HUES6 (cell line): Measurements from ENCODE around the gene KMT2B.

Source experiments
- H3K27ac ChIP-seq: 2 replicates; pipeline ENCODE4 v1.7.0; 2013; ENCODE audit warnings: low read depth, mild to moderate bottlenecking, low read length, inconsistent platforms
- H3K27me3 ChIP-seq: 2 replicates; pipeline ENCODE4 v1.6.1; 2013; ENCODE audit warnings: low read length; ENCODE audit not compliant: control insufficient read depth, insufficient read depth
- H3K36me3 ChIP-seq: 2 replicates; pipeline ENCODE4 v1.6.1; 2013; ENCODE audit warnings: low read length; ENCODE audit not compliant: control insufficient read depth, insufficient read depth
- H3K4me1 ChIP-seq: 2 replicates; pipeline ENCODE4 v1.6.1; 2013; ENCODE audit warnings: low read length; ENCODE audit not compliant: control insufficient read depth, insufficient read depth
- H3K4me3 ChIP-seq: 2 replicates; pipeline ENCODE4 v1.5.1; 2013; ENCODE audit warnings: low read depth, low read length
- H3K9ac ChIP-seq: one replicate; pipeline ENCODE4 v1.6.1; 2013; ENCODE audit warnings: mild to moderate bottlenecking, low read length
- H3K9me3 ChIP-seq: 2 replicates; pipeline ENCODE4 v1.6.1; 2013; ENCODE audit warnings: low read depth, low read length; ENCODE audit not compliant: control insufficient read depth, insufficient read depth

KMT2B gene

DNA sequence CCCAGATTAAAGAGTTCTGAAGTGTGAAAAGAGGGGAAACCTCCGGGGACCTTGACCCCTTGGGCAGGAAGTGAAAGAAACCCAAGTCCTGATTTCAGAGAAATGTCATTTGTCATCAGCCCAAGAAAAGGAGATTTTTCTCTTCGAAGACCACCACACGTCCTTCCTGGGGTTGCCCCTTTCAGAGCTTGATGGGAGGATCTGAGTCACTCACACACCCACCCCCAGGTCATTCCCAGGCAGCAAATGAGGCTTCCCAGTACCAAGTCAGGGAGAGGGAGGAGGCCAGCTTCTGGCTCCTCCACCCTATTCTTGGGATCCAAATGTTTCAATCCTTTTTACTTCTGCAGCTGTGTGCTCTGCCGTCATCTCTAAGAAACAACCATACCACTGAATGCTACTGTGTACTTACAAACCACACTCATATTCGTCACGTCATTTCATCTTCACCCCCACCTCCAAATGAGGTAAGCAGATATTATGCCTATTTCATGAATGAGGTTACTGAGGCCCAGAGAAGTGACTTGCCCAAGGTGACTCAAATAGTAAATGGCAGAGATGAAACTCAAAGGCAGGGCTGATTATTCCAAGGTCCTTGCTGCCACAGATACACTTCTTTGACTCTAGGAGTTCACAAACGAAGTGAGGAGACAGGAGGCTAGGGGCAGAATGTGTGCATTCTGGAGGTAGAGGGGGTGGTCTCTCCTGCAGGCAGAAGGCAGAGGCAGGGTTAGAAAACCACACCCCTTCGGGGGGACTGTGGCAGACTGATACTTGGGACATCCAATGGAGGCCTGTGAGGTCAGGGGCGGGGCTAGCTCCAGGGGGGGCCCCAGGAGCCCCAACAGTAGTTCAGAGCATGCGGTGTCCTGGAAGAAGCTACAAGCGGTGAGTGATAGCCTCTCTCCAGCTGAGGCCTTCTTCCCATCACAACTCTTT lies 5.0 kb upstream of the KMT2B start:
- H3K4me1 ChIP-seq, result peaks cover 29% of the 10 kb centered on the region
- H3K9me3 ChIP-seq, result no peaks in the 10 kb centered on the region
- peaks cover 6% of the 10 kb centered on the region; the same call in 1 of the 2 replicates for H3K27me3 ChIP-seq
- H3K9ac ChIP-seq, result no peak overlapping the region
- H3K4me3 ChIP-seq, result no peak overlapping the region
- H3K27ac ChIP-seq, result no peak overlapping the region
- H3K36me3 ChIP-seq, result no peaks in the 10 kb centered on the region

DNA sequence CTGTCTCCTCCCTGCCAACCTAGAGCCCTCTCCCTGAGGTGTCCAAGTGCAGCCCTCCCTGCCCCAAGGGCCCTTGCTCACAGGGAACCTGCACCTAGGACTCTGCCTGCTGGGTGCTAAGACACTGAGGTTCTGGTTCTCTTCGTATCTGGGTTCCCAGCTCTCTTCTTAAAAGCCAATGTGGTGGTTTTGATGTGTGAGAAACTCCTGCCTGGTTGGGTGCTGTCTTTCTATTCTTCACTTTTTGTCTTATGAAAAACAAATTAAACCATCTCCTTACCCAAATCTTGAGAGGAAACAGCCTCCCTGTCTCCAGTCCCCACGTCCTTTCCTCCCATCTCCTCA lies 4.3 kb upstream of the KMT2B start:
- Histone ChIP-seq H3K9ac (no peak overlapping the region), H3K27me3 (peaks cover 6% of the 10 kb centered on the region; the same call in 1 of the 2 replicates), H3K4me1 (peaks cover 29% of the 10 kb centered on the region), H3K9me3 (no peaks in the 10 kb centered on the region), H3K36me3 (no peaks in the 10 kb centered on the region), H3K27ac (no peak overlapping the region), H3K4me3 (no peak overlapping the region)

DNA sequence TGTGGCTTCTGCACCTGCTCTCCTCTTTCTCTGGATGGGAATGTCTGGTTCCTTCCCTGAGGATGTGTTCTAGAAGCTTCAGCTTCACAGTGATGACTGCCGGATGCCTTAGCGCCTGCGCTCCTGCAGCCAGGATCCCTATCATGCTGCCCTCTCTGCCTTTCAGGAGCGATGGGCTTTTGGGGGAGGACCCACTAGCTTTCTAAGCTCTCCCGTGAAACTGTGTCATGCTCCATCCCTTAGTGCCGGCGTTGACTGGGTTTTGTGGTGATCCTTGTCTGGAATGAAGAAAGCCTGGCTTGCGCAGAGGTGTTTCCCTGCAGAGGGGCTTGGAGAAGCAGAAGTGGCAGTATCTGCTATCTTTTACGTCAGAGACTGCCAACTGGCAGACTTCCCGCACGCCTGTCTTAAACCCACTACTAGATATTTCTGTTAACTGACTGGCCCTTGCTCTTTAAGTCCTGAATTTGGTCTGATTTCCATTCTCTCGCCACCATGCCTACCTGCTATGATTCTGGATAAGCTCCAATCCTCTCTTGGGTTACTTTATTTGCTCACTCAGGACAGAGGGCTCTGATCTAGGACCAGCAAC lies 3.8 kb upstream of the KMT2B start:
- Histone ChIP-seq H3K27ac (no peak overlapping the region), H3K9ac (no peak overlapping the region), H3K4me3 (no peak overlapping the region), H3K4me1 (peaks cover 31% of the 10 kb centered on the region), H3K27me3 (peaks cover 6% of the 10 kb centered on the region; the same call in 1 of the 2 replicates), H3K36me3 (no peaks in the 10 kb centered on the region), H3K9me3 (no peaks in the 10 kb centered on the region)

DNA sequence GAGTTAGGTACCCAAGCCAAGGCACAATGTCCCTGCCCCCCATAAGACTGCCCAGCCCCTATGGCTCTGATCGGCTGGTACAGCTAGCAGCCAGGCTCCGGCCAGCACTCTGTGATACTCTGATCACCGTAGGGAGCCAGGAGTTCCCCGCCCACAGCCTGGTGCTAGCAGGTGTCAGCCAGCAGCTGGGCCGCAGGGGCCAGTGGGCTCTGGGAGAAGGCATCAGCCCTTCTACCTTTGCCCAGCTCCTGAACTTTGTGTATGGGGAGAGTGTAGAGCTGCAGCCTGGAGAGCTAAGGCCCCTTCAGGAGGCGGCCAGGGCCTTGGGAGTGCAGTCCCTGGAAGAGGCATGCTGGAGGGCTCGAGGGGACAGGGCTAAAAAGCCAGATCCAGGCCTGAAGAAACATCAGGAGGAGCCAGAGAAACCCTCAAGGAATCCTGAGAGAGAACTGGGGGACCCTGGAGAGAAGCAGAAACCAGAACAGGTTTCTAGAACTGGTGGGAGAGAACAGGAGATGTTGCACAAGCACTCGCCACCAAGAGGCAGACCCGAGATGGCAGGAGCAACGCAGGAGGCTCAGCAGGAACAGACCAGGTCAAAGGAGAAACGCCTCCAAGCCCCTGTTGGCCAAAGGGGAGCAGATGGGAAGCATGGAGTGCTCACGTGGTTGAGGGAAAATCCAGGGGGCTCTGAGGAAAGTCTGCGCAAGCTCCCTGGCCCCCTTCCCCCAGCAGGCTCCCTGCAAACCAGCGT lies 3.0 kb upstream of the KMT2B start:
- H3K4me1 ChIP-seq, result peaks cover 35% of the 10 kb centered on the region
- H3K9ac ChIP-seq, result no peak overlapping the region
- H3K9me3 ChIP-seq, result no peaks in the 10 kb centered on the region
- H3K36me3 ChIP-seq, result peaks cover 4% of the 10 kb centered on the region
- H3K4me3 ChIP-seq, result 0 out of 2 replicates have a peak overlapping the region, but pooled peaks have one; percentile 84
- H3K27ac ChIP-seq, result no peak overlapping the region
- peaks cover 6% of the 10 kb centered on the region; the same call in 1 of the 2 replicates for H3K27me3 ChIP-seq

DNA sequence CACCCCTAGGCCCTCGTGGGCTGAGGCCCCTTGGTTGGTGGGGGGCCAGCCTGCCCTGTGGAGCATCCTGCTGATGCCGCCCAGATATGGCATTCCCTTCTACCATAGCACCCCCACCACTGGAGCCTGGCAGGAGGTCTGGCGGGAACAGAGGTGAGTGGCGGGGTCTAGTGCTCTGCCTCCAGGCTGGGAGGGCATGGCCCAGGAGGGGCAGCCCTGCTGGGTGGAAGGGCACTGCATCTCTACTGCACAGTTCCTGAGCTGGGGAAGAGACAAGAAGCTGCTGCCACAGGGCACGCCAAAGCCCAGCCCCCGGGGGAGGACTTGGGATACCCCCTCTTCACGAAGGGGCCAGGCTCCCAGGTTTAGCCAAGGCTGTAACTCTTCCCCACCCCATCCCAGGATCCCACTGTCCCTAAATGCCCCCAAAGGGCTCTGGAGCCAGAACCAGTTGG lies 2.4 kb upstream of the KMT2B start:
- Histone ChIP-seq H3K4me3 (peak overlapping the region; percentile 84), H3K4me1 (peaks cover 35% of the 10 kb centered on the region), H3K27me3 (peaks cover 6% of the 10 kb centered on the region; the same call in 1 of the 2 replicates), H3K27ac (no peak overlapping the region), H3K36me3 (peaks cover 9% of the 10 kb centered on the region), H3K9ac (peak overlapping the region; percentile 85), H3K9me3 (no peaks in the 10 kb centered on the region)

DNA sequence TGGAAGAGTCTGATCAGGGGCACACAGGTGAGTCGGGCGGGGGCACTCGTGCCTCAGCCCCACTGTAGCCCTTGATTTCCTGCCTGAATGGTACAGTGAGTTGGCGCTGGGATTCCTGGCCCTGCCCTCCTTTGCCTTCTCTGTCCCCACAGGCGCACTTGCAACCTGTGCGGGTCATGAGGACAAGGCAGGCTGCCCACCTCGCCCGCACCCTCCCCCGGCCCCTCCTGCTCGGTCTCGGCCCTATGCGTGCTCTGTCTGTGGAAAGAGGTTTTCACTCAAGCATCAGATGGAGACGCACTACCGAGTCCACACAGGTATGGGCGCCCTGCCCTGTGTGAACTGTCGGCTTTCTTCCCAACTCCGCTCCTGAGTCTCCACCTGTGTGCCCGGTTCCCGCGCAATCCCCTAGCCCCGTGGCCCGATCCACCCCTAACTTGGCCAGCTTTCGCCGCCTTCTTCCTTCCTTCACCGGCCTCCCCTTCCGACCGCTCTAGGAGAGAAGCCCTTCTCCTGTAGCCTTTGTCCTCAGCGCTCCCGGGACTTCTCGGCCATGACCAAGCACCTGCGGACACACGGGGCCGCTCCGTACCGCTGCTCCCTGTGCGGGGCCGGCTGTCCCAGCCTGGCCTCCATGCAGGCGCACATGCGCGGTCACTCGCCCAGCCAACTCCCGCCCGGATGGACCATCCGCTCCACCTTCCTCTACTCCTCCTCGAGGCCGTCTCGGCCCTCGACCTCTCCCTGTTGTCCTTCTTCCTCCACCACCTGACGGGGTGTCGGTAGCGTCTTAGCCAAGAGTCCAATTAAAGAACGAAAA lies 1.6 kb upstream of the KMT2B start:
- peaks cover 29% of the 10 kb centered on the region for H3K4me1 ChIP-seq

DNA sequence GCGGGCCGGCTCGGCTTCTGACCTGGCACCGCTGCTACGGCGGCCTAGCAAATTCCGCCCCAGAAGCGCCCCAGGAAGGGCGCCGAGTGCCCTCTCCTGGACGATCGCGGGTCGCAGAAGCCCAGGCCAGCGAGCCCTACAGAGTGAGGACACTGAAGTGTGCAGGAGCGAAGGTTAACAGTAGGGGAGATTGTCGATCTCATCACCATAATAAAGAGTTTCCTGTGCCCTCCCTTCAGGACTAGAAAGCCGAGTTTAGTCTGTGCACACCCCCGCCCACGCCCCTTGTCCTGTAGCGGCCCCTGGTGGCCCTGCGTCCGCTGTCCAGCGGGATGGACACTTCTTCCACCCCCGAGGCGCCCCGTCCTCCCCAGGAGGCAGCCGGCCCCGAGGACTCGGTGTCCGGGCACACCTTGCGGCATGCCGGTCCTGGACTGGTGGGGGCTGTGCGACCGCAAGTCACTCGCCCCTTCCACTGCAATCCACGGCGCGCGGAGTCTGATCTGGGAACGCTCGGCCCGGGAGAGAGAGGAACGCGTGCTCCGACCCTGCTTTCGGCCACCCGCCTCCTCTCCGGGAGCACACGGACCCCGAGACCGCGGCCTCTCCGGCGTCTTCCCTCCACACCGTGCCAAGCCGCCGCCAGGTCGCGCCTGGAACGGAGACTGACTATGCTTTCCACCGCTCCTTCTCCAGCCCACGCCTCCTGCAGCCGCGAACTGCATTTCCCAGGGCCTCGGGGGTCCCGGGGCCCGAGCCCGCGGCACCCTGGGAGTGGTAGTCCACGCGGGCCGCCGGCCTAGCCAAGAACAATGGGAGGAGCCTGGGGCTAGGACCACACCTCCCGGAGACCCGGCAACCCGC lies 770 bp upstream of the KMT2B start:
- Histone ChIP-seq H3K4me1 (peaks cover 26% of the 10 kb centered on the region), H3K27ac (peak overlapping the region; percentile 64; the same call in 1 of the 2 replicates), H3K9me3 (no peaks in the 10 kb centered on the region), H3K27me3 (peaks cover 6% of the 10 kb centered on the region; the same call in 1 of the 2 replicates), H3K4me3 (peak overlapping the region; percentile 84), H3K9ac (peak overlapping the region; percentile 85), H3K36me3 (peaks cover 23% of the 10 kb centered on the region)

More for the DNA sequence above, 1.6 kb upstream of the KMT2B start:
- Histone ChIP-seq H3K9me3 (no peaks in the 10 kb centered on the region), H3K4me3 (peak overlapping the region; percentile 84), H3K36me3 (peaks cover 14% of the 10 kb centered on the region), H3K27ac (peak overlapping the region; percentile 61; the same call in 1 of the 2 replicates), H3K27me3 (peaks cover 6% of the 10 kb centered on the region; the same call in 1 of the 2 replicates), H3K9ac (peak overlapping the region; percentile 85)

DNA sequence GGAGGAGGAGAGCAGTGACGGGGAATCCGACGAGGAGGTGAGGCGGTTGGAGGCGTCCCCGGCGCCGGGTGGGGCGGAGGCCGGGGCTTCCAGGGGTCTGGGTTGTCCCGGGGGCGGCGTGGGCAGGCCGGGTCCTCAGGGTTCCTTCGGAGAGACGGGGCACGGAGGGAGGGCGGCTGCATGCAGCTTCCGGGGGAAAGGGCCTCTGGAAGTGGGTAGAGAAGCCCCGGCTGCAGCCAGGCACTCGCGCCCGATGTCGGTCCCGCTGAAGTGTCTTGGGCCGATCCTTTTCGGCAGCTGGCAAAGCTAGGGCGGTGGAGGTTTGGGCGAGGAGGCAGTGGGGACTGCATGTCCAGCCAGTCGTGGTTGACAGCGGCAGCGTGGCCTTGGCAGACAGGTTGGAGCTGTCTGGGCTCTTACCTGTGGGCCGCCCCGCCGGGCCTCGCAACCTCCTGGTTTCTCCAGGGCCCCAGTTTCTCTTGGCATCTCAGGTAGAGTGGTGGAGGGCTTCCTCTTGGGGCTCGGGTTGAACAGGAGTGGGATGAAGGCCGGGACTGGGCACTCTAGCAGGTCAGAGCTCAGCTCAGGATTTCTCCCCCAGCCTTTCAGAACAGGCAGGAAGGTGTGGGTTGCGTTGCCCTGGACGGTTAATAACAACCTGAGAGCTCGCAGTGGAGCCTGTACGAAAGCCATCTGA lies 690 bp downstream of the KMT2B start:
- H3K27ac ChIP-seq, result no peak overlapping the region
- peak overlapping the region; percentile 77 for H3K4me3 ChIP-seq
- H3K36me3 ChIP-seq, result peaks cover 37% of the 10 kb centered on the region
- H3K27me3 ChIP-seq, result peaks cover 6% of the 10 kb centered on the region; the same call in 1 of the 2 replicates
- H3K9me3 ChIP-seq, result no peaks in the 10 kb centered on the region
- H3K9ac ChIP-seq, result peak overlapping the region; percentile 64
- H3K4me1 ChIP-seq, result peaks cover 26% of the 10 kb centered on the region

DNA sequence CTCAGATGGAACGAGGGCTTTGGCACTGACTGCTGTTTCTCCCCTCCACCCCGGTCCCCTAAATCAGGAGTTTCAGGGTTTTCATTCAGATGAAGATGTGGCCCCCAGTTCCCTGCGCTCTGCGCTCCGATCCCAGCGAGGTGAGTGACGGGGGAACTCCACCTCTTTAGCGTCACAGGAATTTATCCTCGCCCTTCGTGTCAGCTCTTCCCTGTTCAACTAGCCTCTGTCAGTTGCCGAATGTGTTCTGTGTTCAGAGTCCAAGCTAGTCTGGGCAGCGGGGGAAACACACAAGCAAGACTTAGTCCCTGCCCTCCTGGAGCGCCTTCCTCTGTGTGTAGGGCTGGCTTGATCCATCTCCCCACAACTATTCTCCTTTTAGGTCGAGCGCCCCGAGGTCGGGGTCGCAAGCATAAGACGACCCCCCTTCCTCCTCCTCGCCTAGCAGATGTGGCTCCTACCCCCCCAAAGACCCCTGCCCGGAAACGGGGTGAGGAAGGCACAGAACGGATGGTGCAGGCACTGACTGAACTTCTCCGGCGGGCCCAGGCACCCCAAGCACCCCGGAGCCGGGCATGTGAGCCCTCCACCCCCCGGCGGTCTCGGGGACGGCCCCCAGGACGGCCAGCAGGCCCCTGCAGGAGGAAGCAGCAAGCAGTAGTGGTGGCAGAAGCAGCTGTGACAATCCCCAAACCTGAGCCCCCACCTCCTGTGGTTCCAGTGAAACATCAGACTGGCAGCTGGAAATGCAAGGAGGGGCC lies 1.8 kb downstream of the KMT2B start:
- no peak overlapping the region for H3K27ac ChIP-seq
- H3K9ac ChIP-seq, result no peak overlapping the region
- H3K4me3 ChIP-seq, result peak overlapping the region; percentile 77
- peaks cover 6% of the 10 kb centered on the region; the same call in 1 of the 2 replicates for H3K27me3 ChIP-seq
- peaks cover 48% of the 10 kb centered on the region for H3K36me3 ChIP-seq
- H3K4me1 ChIP-seq, result peaks cover 23% of the 10 kb centered on the region
- H3K9me3 ChIP-seq, result no peaks in the 10 kb centered on the region
